GM12878 (cell line): Measurements from ENCODE around the gene PAX9. TPM values are rescaled to one million over a fixed set of nuclear protein-coding genes. Genes with fewer than 3 reads are reported as not detected.

Experiments used
- ATAC-seq: fragments of 200-7000 bp; cut with Tn5 transposase; 3 replicates; pipeline ENCODE4 v1.9.1; 2020; ENCODE audit warnings: mild to moderate bottlenecking, moderate library complexity
- BruUV-seq: library from RNA; stranded (reverse); fragments of 400-500 nt; replicated peaks from 2 replicates; lab custom pipeline; 2021; lab: Mats Ljungman, UMichigan
- CTCF ChIA-PET: fragments of 300-600 bp; sonication (Branson Sonifier 250); formaldehyde crosslinking; extraction: SDS; loops from one replicate; lab custom pipeline; 2021; ENCODE audit warnings: inconsistent platforms; lab: Yijun Ruan, JAX
- POLR2A ChIA-PET: fragments of 350-600 bp; formaldehyde crosslinking; extraction: SDS; loops from one replicate; lab custom pipeline; 2021; ENCODE audit warnings: inconsistent platforms; lab: Charles Lee
- RAD21 ChIA-PET: fragments of 300-600 bp; sonication (Branson Sonifier 250); formaldehyde crosslinking; loops from one replicate; lab custom pipeline; 2023; ENCODE audit warnings: antibody characterized with exemption; ENCODE audit not compliant: unreplicated experiment; lab: Charles Lee
- SMC1A ChIA-PET: fragments of 300-600 bp; sonication (Branson Sonifier 250); formaldehyde crosslinking; loops from one replicate; lab custom pipeline; 2023; ENCODE audit not compliant: unreplicated experiment, uncharacterized antibody; lab: Charles Lee
- DNase-seq: peaks from one replicate; pipeline ENCODE4 v3.0.0-alpha.2; 2011; ENCODE audit warnings: low read depth, low spot score
- FAIRE-seq: peaks from 3 replicates; lab custom pipeline; 2011; peaks lifted over from hg19 to GRCh38; lab: Jason Lieb, UNC
- H2AFZ ChIP-seq: 2 replicates; pipeline ENCODE4 v1.6.0; 2011; ENCODE audit warnings: low read depth, low read length, control low read depth; ENCODE audit not compliant: control insufficient read depth
- H3K27ac ChIP-seq: 2 replicates; pipeline ENCODE4 v1.5.1; 2011; ENCODE audit warnings: control low read depth; ENCODE audit not compliant: control insufficient read depth, insufficient read depth
- H3K27me3 ChIP-seq, 2 experiments: replicated peaks in 1 of 2; 2 replicates each; pipeline versions ENCODE4 v1.6.0 to v1.6.1; 2011; ENCODE audit warnings: low read length in 1 of 2; ENCODE audit not compliant: control insufficient read depth in 2 of 2, insufficient read depth in 2 of 2
- H3K36me3 ChIP-seq, 2 experiments: 2 replicates each; pipeline ENCODE4 v1.5.1; 2011; ENCODE audit warnings: low read length in 1 of 2; ENCODE audit not compliant: control insufficient read depth in 2 of 2, insufficient read depth in 2 of 2
- H3K4me1 ChIP-seq: 2 replicates; pipeline ENCODE4 v1.6.1; 2011; ENCODE audit warnings: mild to moderate bottlenecking, low read length, moderate library complexity, mixed read lengths; ENCODE audit not compliant: control insufficient read depth, insufficient read depth
- H3K4me2 ChIP-seq: 2 replicates; pipeline ENCODE4 v1.6.0; 2011; ENCODE audit warnings: control low read depth; ENCODE audit not compliant: control insufficient read depth, insufficient read depth
- H3K4me3 ChIP-seq: fragments of 200-600 bp; sonication (generic); 2 replicates; pipeline ENCODE4 v1.5.1; 2016
- H3K79me2 ChIP-seq: 2 replicates; pipeline ENCODE4 v1.6.0; 2011; ENCODE audit warnings: low read length; ENCODE audit not compliant: control insufficient read depth, insufficient read depth
- H3K9ac ChIP-seq: 2 replicates; pipeline ENCODE4 v1.8.0; 2011; ENCODE audit warnings: low read length, control low read depth, mixed read lengths; ENCODE audit not compliant: control insufficient read depth, insufficient read depth
- H3K9me3 ChIP-seq: replicated peaks from 3 replicates; pipeline ENCODE4 v1.5.1; 2011; ENCODE audit warnings: mild to moderate bottlenecking, low read length; ENCODE audit not compliant: control insufficient read depth, insufficient read depth
- H4K20me1 ChIP-seq: 2 replicates; pipeline ENCODE4 v1.6.0; 2011; ENCODE audit not compliant: control insufficient read depth, insufficient read depth
- CBFB ChIP-seq: IDR thresholded peaks from 2 replicates; pipeline ENCODE4 v1.6.1; 2016; ENCODE audit warnings: antibody characterized with exemption, low read depth
- CHD1 ChIP-seq: IDR thresholded peaks from 2 replicates; pipeline ENCODE4 v1.6.1; 2012; ENCODE audit warnings: low read depth, low read length, improper control_type of control experiment
- DPF2 ChIP-seq: fragments of 450-650 bp; IDR thresholded peaks from 2 replicates; pipeline ENCODE4 v1.6.1; 2017; ENCODE audit warnings: mild to moderate bottlenecking
- HDAC2 ChIP-seq: fragments of 200-600 bp; sonication (generic); IDR thresholded peaks from 2 replicates; pipeline ENCODE4 v1.6.1; 2017
- HDGF ChIP-seq: fragments of 450-650 bp; IDR thresholded peaks from 2 replicates; pipeline ENCODE4 v1.6.1; 2016; ENCODE audit warnings: antibody characterized with exemption
- JUNB ChIP-seq: IDR thresholded peaks from 2 replicates; pipeline ENCODE4 v1.6.1; 2016; ENCODE audit warnings: antibody characterized with exemption, mild to moderate bottlenecking
- NFIC ChIP-seq: IDR thresholded peaks from 2 replicates; pipeline ENCODE4 v1.6.1; 2012; ENCODE audit warnings: low read depth, mild to moderate bottlenecking, inconsistent platforms, low read length, moderate library complexity
- NRF1 ChIP-seq: conservative IDR thresholded peaks from 2 replicates; pipeline ENCODE4 v1.6.1; 2011; ENCODE audit warnings: mild to moderate bottlenecking, low read depth, low read length, improper control_type of control experiment
- RAD21 ChIP-seq: IDR thresholded peaks from 2 replicates; pipeline ENCODE4 v1.6.1; 2011; ENCODE audit warnings: mild to moderate bottlenecking, low read depth, low read length, moderate library complexity; ENCODE audit not compliant: insufficient read depth
- STAT1 ChIP-seq: fragments of 450-650 bp; conservative IDR thresholded peaks from 2 replicates; pipeline ENCODE4 v1.6.1; 2014; ENCODE audit warnings: antibody characterized with exemption, mild to moderate bottlenecking
- SUZ12 ChIP-seq: fragments of 200-600 bp; sonication (generic); IDR thresholded peaks from one replicate; pipeline ENCODE4 v1.6.1; 2018; ENCODE audit warnings: antibody characterized with exemption, mild to moderate bottlenecking; ENCODE audit not compliant: unreplicated experiment
- YBX1 ChIP-seq: fragments of 450-650 bp; IDR thresholded peaks from 2 replicates; pipeline ENCODE4 v1.6.1; 2016; ENCODE audit warnings: antibody characterized with exemption
- ZNF274 ChIP-seq: IDR thresholded peaks from one replicate; pipeline ENCODE4 v1.8.0; 2011; ENCODE audit not compliant: insufficient read length, insufficient read depth
- ZNF622 ChIP-seq: fragments of 450-650 bp; IDR thresholded peaks from 2 replicates; pipeline ENCODE4 v1.6.1; 2017; ENCODE audit warnings: mild to moderate bottlenecking, inconsistent platforms
- ZSCAN29 ChIP-seq: fragments of 450-650 bp; IDR thresholded peaks from 2 replicates; pipeline ENCODE4 v1.6.1; 2017; ENCODE audit warnings: mild to moderate bottlenecking, moderate library complexity
- WGBS: methylation state at CpG from one replicate; pipeline ENCODE4 v1.1.6; 2016; ENCODE audit warnings: low lambda C conversion rate; ENCODE audit not compliant: insufficient replicate concordance, insufficient coverage; ENCODE audit errors: missing lambda C conversion rate; 5-methylcytosine and 5-hydroxymethylcytosine counted together
- in situ Hi-C: fragments of 300-500 bp; cut with MboI; formaldehyde crosslinking; loops from 9 replicates; pipeline ENCODE4 v1.14.3; 2018; ENCODE audit warnings: mixed read lengths
- intact Hi-C: fragments of 100-400 bp; cut with micrococcal nuclease; formaldehyde crosslinking; loops from one replicate; pipeline ENCODE4 v1.14.2; 2022; ENCODE audit not compliant: unreplicated experiment
- polyA plus RNA-seq, 11 experiments: library from polyadenylated mRNA; depleted of rRNA in 4 of 11; unstranded in 6 of 11; stranded (reverse) in 5 of 11; fragments of >200 nt; fragmentation: Nextera tagmentation in 4 of 11; fragmentation: Illumina TruSeq in 1 of 11; extraction: Ambion mirVana in 4 of 11; extraction: Trizol in 1 of 11; gene quantifications; 1 replicate in 1 of 11; 2 replicates in 10 of 11; pipeline versions ENCODE4 v1.2.1 to v1.2.3, GENCODE V29; 2011 to 2016; ENCODE audit warnings: inconsistent platforms in 2 of 11, missing spikeins in 2 of 11, low read depth in 1 of 11
- total RNA-seq, 4 experiments: library from RNA; depleted of rRNA in 3 of 4; stranded (reverse); fragments of >200 nt in 3 of 4; fragmentation: Illumina TruSeq in 1 of 4; extraction: Trizol in 1 of 4; gene quantifications; 2 replicates each; pipeline versions ENCODE4 v1.2.1 to v1.2.3, GENCODE V29; 2013 to 2021
- TF ChIP-seq, protein P1 (sequence below): fragments of 450-650 bp; IDR thresholded peaks from 2 replicates; pipeline ENCODE4 v1.6.1; 2016; ENCODE audit warnings: mild to moderate bottlenecking, moderate library complexity, borderline replicate concordance
- TF ChIP-seq, protein P2 (sequence below): fragments of 450-650 bp; IDR thresholded peaks from 2 replicates; pipeline ENCODE4 v1.6.1; 2017; ENCODE audit warnings: mild to moderate bottlenecking, moderate library complexity

The PAX9 gene
- total and polyA plus RNA-seq, 10 of the 15 experiments (the other 5 are each of a cell fraction or from before 2014, with no cell fraction given): 0.03 to 8.2 (median 0.09) TPM; not detected in 3

DNA sequence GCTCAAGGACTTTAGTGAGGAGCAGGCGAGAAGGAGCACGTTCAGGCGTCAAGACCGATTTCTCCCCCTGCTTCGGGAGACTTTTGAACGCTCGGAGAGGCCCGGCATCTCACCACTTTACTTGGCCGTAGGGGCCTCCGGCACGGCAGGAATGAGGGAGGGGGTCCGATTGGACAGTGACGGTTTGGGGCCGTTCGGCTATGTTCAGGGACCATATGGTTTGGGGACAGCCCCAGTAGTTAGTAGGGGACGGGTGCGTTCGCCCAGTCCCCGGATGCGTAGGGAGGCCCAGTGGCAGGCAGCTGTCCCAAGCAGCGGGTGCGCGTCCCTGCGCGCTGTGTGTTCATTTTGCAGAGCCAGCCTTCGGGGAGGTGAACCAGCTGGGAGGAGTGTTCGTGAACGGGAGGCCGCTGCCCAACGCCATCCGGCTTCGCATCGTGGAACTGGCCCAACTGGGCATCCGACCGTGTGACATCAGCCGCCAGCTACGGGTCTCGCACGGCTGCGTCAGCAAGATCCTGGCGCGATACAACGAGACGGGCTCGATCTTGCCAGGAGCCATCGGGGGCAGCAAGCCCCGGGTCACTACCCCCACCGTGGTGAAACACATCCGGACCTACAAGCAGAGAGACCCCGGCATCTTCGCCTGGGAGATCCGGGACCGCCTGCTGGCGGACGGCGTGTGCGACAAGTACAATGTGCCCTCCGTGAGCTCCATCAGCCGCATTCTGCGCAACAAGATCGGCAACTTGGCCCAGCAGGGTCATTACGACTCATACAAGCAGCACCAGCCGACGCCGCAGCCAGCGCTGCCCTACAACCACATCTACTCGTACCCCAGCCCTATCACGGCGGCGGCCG, 1.1 kb downstream of the PAX9 start:
- H3K9me3 ChIP-seq: peaks cover 5% of the 10 kb centered on the region; the same call in 1 of the 3 replicates
- DNase-seq (no peak), ATAC-seq (no peak), FAIRE-seq (no peak)
- peaks cover 5 to 15% of the 10 kb centered on the region in 2 experiments; a peak in 3 of 4 replicates for H3K27me3 ChIP-seq
- RAD21 ChIA-PET: no interaction called here
- BruUV-seq: no TSS peak
- H3K79me2 ChIP-seq: no peaks in the 10 kb centered on the region
- SMC1A ChIA-PET: no interaction called here
- H3K27ac ChIP-seq: no peak overlapping the region
- no peaks in the 10 kb centered on the region for H3K36me3 ChIP-seq
- 65% methylated on average over 60 of the region's 71 CpGs for WGBS
- CTCF ChIA-PET: interaction anchor here (0.6 to 1.3 kb wide), 3 partner anchors 7 to 76 kb away, joined by 3 to 4 read pairs (median 3); no protein-coding TSS in a partner anchor
- H3K4me2 ChIP-seq: no peak overlapping the region
- H3K4me3 ChIP-seq: no peak overlapping the region
- POLR2A ChIA-PET: no interaction called here
- in situ Hi-C loops: no loop called here
- no peak overlapping the region for H3K9ac ChIP-seq
- H3K4me1 ChIP-seq: no peaks in the 10 kb centered on the region
- intact Hi-C loops: no loop called here
- H4K20me1 ChIP-seq: no peaks in the 10 kb centered on the region
- no peak overlapping the region for H2AFZ ChIP-seq
- TF ChIP-seq, protein P1, sequence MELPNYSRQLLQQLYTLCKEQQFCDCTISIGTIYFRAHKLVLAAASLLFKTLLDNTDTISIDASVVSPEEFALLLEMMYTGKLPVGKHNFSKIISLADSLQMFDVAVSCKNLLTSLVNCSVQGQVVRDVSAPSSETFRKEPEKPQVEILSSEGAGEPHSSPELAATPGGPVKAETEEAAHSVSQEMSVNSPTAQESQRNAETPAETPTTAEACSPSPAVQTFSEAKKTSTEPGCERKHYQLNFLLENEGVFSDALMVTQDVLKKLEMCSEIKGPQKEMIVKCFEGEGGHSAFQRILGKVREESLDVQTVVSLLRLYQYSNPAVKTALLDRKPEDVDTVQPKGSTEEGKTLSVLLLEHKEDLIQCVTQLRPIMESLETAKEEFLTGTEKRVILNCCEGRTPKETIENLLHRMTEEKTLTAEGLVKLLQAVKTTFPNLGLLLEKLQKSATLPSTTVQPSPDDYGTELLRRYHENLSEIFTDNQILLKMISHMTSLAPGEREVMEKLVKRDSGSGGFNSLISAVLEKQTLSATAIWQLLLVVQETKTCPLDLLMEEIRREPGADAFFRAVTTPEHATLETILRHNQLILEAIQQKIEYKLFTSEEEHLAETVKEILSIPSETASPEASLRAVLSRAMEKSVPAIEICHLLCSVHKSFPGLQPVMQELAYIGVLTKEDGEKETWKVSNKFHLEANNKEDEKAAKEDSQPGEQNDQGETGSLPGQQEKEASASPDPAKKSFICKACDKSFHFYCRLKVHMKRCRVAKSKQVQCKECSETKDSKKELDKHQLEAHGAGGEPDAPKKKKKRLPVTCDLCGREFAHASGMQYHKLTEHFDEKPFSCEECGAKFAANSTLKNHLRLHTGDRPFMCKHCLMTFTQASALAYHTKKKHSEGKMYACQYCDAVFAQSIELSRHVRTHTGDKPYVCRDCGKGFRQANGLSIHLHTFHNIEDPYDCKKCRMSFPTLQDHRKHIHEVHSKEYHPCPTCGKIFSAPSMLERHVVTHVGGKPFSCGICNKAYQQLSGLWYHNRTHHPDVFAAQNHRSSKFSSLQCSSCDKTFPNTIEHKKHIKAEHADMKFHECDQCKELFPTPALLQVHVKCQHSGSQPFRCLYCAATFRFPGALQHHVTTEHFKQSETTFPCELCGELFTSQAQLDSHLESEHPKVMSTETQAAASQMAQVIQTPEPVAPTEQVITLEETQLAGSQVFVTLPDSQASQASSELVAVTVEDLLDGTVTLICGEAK: no peak
- TF ChIP-seq CBFB: no peak
- no peak for TF ChIP-seq ZNF274
- TF ChIP-seq, protein P2, sequence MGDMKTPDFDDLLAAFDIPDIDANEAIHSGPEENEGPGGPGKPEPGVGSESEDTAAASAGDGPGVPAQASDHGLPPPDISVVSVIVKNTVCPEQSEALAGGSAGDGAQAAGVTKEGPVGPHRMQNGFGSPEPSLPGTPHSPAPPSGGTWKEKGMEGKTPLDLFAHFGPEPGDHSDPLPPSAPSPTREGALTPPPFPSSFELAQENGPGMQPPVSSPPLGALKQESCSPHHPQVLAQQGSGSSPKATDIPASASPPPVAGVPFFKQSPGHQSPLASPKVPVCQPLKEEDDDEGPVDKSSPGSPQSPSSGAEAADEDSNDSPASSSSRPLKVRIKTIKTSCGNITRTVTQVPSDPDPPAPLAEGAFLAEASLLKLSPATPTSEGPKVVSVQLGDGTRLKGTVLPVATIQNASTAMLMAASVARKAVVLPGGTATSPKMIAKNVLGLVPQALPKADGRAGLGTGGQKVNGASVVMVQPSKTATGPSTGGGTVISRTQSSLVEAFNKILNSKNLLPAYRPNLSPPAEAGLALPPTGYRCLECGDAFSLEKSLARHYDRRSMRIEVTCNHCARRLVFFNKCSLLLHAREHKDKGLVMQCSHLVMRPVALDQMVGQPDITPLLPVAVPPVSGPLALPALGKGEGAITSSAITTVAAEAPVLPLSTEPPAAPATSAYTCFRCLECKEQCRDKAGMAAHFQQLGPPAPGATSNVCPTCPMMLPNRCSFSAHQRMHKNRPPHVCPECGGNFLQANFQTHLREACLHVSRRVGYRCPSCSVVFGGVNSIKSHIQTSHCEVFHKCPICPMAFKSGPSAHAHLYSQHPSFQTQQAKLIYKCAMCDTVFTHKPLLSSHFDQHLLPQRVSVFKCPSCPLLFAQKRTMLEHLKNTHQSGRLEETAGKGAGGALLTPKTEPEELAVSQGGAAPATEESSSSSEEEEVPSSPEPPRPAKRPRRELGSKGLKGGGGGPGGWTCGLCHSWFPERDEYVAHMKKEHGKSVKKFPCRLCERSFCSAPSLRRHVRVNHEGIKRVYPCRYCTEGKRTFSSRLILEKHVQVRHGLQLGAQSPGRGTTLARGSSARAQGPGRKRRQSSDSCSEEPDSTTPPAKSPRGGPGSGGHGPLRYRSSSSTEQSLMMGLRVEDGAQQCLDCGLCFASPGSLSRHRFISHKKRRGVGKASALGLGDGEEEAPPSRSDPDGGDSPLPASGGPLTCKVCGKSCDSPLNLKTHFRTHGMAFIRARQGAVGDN: no peak
- no peak for TF ChIP-seq YBX1
- TF ChIP-seq ZSCAN29: no peak
- TF ChIP-seq JUNB: no peak
- TF ChIP-seq DPF2: no peak
- no peak for TF ChIP-seq ZNF622
- TF ChIP-seq HDGF: no peak
- no peak for TF ChIP-seq RAD21
- no peak for TF ChIP-seq SUZ12
- TF ChIP-seq NFIC: no peak
- TF ChIP-seq STAT1: no peak
- TF ChIP-seq CHD1: no peak
- no peak for TF ChIP-seq HDAC2
- no peak for TF ChIP-seq NRF1
